Measurements from ENCODE around the gene STOML1.
"Not testable (repeated sequence)": the region's sequence is repeated elsewhere in the genome, so short reads cannot be mapped to it uniquely, and the experiment has no call there.

Gene STOML1

DNA sequence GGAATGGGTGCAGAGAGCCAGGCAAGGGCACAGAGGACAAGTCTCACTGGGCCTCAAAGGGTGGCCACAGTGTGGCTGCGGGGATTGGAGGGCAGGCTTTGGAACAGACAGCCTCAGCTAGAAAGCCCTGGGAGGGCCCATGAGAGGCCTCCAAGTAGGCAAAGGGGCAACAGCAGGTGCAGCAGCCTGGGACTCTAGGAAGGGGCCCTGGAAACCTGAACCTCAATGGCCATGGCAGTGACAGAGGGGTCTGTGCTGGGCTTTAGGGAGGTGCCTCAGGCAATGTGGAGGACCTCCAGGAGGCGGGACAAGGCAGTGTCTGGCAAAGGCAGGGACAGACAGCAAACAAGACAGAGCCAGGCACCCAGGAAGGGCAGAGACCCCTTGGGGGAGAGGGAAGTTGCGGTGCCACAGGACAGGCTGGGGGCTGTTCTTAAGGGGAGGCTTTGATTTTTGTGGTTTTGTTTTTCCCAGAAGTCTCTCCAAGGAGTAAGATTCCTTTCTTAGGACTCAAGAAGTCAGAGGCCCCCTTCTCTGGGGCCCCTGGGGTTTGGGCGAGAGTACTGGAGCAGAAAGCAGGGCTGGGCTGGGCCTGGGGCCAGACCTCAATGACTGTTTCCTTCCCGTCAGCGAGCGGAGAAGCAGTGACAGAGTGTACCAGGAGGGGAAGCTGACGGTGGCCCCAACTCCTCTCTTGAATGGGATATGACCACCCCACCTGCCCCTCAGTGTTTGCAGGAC, 9.7 kb downstream of the STOML1 start:
- no peak overlapping the region for H3K4me3 ChIP-seq (ENCODE audit: low read length)
- H3K9me3 ChIP-seq (ENCODE audit: insufficient read depth, low read length), result no peaks in the 10 kb centered on the region
- no peaks in the 10 kb centered on the region for H3K79me2 ChIP-seq (ENCODE audit: low read length)
- peak overlapping the region; percentile 22; the same call in 1 of the 2 replicates for H3K9ac ChIP-seq (ENCODE audit: low read length)
- no peaks in the 10 kb centered on the region for H4K20me1 ChIP-seq (ENCODE audit: insufficient read depth, low read length)
- no peak for TF ChIP-seq EZH2phosphoT487 (IDR thresholded peaks at IDR 0.05; ENCODE audit: low read depth)
- TF ChIP-seq, protein P1, sequence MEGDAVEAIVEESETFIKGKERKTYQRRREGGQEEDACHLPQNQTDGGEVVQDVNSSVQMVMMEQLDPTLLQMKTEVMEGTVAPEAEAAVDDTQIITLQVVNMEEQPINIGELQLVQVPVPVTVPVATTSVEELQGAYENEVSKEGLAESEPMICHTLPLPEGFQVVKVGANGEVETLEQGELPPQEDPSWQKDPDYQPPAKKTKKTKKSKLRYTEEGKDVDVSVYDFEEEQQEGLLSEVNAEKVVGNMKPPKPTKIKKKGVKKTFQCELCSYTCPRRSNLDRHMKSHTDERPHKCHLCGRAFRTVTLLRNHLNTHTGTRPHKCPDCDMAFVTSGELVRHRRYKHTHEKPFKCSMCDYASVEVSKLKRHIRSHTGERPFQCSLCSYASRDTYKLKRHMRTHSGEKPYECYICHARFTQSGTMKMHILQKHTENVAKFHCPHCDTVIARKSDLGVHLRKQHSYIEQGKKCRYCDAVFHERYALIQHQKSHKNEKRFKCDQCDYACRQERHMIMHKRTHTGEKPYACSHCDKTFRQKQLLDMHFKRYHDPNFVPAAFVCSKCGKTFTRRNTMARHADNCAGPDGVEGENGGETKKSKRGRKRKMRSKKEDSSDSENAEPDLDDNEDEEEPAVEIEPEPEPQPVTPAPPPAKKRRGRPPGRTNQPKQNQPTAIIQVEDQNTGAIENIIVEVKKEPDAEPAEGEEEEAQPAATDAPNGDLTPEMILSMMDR (IDR thresholded peaks at IDR 0.05; ENCODE audit: low read depth, low read length), result no peak
- no peak overlapping the region for H2AFZ ChIP-seq (ENCODE audit: low read depth, low read length)
- H3K27me3 ChIP-seq (ENCODE audit: low read depth, low read length), result no peaks in the 10 kb centered on the region
- H3K36me3 ChIP-seq (replicated peaks; ENCODE audit: low read depth, low read length), result peaks cover 9% of the 10 kb centered on the region
- H3K4me2 ChIP-seq (ENCODE audit: low read length), result peak overlapping the region; percentile 33
- H3K27ac ChIP-seq (ENCODE audit: low read length), result peak overlapping the region; percentile 15
- peaks cover 65% of the 10 kb centered on the region for H3K4me1 ChIP-seq (ENCODE audit: low read length)

GRCh38 chr15:73981761-73982221, 10.3 kb downstream of the STOML1 start:
- H3K4me2 ChIP-seq (ENCODE audit: low read length), result peak overlapping the region; percentile 23; the same call in 1 of the 2 replicates
- no peaks in the 10 kb centered on the region for H3K27me3 ChIP-seq (ENCODE audit: low read depth, low read length)
- H4K20me1 ChIP-seq (ENCODE audit: insufficient read depth, low read length), result no peaks in the 10 kb centered on the region
- no peak overlapping the region for H3K4me3 ChIP-seq (ENCODE audit: low read length)
- peak overlapping the region; percentile 15; the same call in 1 of the 2 replicates for H3K27ac ChIP-seq (ENCODE audit: low read length)
- TF ChIP-seq, protein P1 (IDR thresholded peaks at IDR 0.05; ENCODE audit: low read depth, low read length), result no peak
- TF ChIP-seq EZH2phosphoT487 (IDR thresholded peaks at IDR 0.05; ENCODE audit: low read depth), result no peak
- peaks cover 9% of the 10 kb centered on the region for H3K36me3 ChIP-seq (replicated peaks; ENCODE audit: low read depth, low read length)
- no peaks in the 10 kb centered on the region for H3K9me3 ChIP-seq (ENCODE audit: insufficient read depth, low read length)
- H3K9ac ChIP-seq (ENCODE audit: low read length), result peak overlapping the region; percentile 1; the same call in 1 of the 2 replicates
- no peaks in the 10 kb centered on the region for H3K79me2 ChIP-seq (ENCODE audit: low read length)
- peak overlapping the region; percentile 28; the same call in 1 of the 2 replicates for H2AFZ ChIP-seq (ENCODE audit: low read depth, low read length)
- peaks cover 59% of the 10 kb centered on the region for H3K4me1 ChIP-seq (ENCODE audit: low read length)

DNA sequence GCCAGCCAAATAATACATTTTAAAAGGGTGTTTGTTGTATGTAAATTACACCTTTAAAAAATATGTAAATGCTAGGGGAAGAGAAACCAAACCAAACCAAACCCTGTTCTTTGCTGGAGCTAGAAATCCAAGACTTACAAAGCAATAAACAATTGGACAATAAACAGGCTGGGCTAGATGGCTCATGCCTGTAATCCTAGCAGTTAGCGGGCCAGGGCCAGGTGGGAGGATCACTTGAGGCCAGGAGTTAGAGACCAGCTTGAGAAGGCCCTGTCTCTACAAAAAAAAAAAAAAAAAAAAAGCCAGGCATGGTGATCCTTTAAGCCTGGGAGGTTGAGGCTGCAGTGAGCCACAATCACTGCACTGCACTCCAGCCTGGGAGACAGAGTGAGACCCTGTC, 12.5 kb downstream of the STOML1 start:
- Histone ChIP-seq H3K4me3 (ENCODE audit: low read length) (no peak overlapping the region), H3K79me2 (ENCODE audit: low read length) (no peaks in the 10 kb centered on the region), H2AFZ (ENCODE audit: low read depth, low read length) (no peak overlapping the region), H3K27me3 (ENCODE audit: low read depth, low read length) (peaks cover 7% of the 10 kb centered on the region; the same call in 1 of the 2 replicates), H3K36me3 (replicated peaks; ENCODE audit: low read depth, low read length) (peaks cover 9% of the 10 kb centered on the region), H3K4me2 (ENCODE audit: low read length) (peak overlapping the region; percentile 17), H3K4me1 (ENCODE audit: low read length) (peaks cover 45% of the 10 kb centered on the region), H3K9ac (ENCODE audit: low read length) (no peak overlapping the region), H3K27ac (ENCODE audit: low read length) (no peak overlapping the region), H3K9me3 (ENCODE audit: insufficient read depth, low read length) (no peaks in the 10 kb centered on the region), H4K20me1 (ENCODE audit: insufficient read depth, low read length) (no peaks in the 10 kb centered on the region)
- TF ChIP-seq, protein P1 (IDR thresholded peaks at IDR 0.05; ENCODE audit: low read depth, low read length), result no peak
- no peak for TF ChIP-seq EZH2phosphoT487 (IDR thresholded peaks at IDR 0.05; ENCODE audit: low read depth)

- H3K79me2 ChIP-seq (ENCODE audit: low read length), result no peaks in the 10 kb centered on the region
- peaks cover 44% of the 10 kb centered on the region for H3K4me1 ChIP-seq (ENCODE audit: low read length)
- H2AFZ ChIP-seq (ENCODE audit: low read depth, low read length), result peak overlapping the region; percentile 71; the same call in 1 of the 2 replicates
- H3K4me2 ChIP-seq (ENCODE audit: low read length), result peak overlapping the region; percentile 22; the same call in 1 of the 2 replicates
- H3K36me3 ChIP-seq (replicated peaks; ENCODE audit: low read depth, low read length), result peaks cover 2% of the 10 kb centered on the region
- H3K9ac ChIP-seq (ENCODE audit: low read length), result no peak overlapping the region
- no peak overlapping the region for H3K27ac ChIP-seq (ENCODE audit: low read length)
- no peaks in the 10 kb centered on the region for H4K20me1 ChIP-seq (ENCODE audit: insufficient read depth, low read length)
- H3K4me3 ChIP-seq (ENCODE audit: low read length), result no peak overlapping the region
- H3K27me3 ChIP-seq (ENCODE audit: low read depth, low read length), result peaks cover 7% of the 10 kb centered on the region; the same call in 1 of the 2 replicates
- TF ChIP-seq EZH2phosphoT487 (IDR thresholded peaks at IDR 0.05; ENCODE audit: low read depth), result no peak
- TF ChIP-seq, protein P1 (IDR thresholded peaks at IDR 0.05; ENCODE audit: low read depth, low read length), result no peak
- no peaks in the 10 kb centered on the region for H3K9me3 ChIP-seq (ENCODE audit: insufficient read depth, low read length)
Measured at GRCh38 chr15:73978896-73979295, 13.2 kb downstream of the STOML1 start.

GRCh38 chr15:73975440-73976125, 16.5 kb downstream of the STOML1 start:
- not testable (repeated sequence) for H4K20me1 ChIP-seq (ENCODE audit: insufficient read depth, low read length); H3K27me3 ChIP-seq (ENCODE audit: low read depth, low read length); H3K36me3 ChIP-seq (replicated peaks; ENCODE audit: low read depth, low read length); H3K9ac ChIP-seq (ENCODE audit: low read length); H3K79me2 ChIP-seq (ENCODE audit: low read length); H3K27ac ChIP-seq (ENCODE audit: low read length); H2AFZ ChIP-seq (ENCODE audit: low read depth, low read length); H3K9me3 ChIP-seq (ENCODE audit: insufficient read depth, low read length)
- Histone ChIP-seq H3K4me3 (ENCODE audit: low read length) (peak overlapping the region; percentile 20; the same call in 1 of the 2 replicates), H3K4me1 (ENCODE audit: low read length) (peaks cover 36% of the 10 kb centered on the region), H3K4me2 (ENCODE audit: low read length) (peak overlapping the region; percentile 41)

All from OCI-LY3 (cell line).